MCF 10A (cell line): ENCODE data around the gene TNS3. TPM values are rescaled to one million over a fixed set of nuclear protein-coding genes. Genes with fewer than 3 reads are reported as not detected.

Source experiments
- BruUV-seq: library from RNA; stranded (reverse); fragments of 400-500 nt; replicated peaks from 2 replicates; lab custom pipeline; 2021; lab: Mats Ljungman, UMichigan
- CTCF ChIA-PET: fragments of 300-600 bp; sonication (Branson Sonifier 250); formaldehyde crosslinking; extraction: SDS; loops from one replicate; lab custom pipeline; 2021; ENCODE audit warnings: antibody characterized with exemption, inconsistent platforms; lab: Yijun Ruan, JAX
- POLR2A ChIA-PET: fragments of 300-600, 350-650 bp; sonication (Branson Sonifier 250); formaldehyde crosslinking; extraction: SDS; loops from one replicate; lab custom pipeline; 2020; ENCODE audit warnings: antibody characterized with exemption, inconsistent platforms; lab: Yijun Ruan, JAX
- DNase-seq: peaks from one replicate; pipeline ENCODE4 v3.0.0-alpha.2; 2018; ENCODE audit not compliant: unreplicated experiment
- H3K27ac Mint-ChIP-seq: one replicate; pipeline ENCODE4 v1.8.0; 2022; ENCODE audit warnings: mild to moderate bottlenecking, low read depth, mixed read lengths; ENCODE audit not compliant: unreplicated experiment
- H3K27me3 Mint-ChIP-seq: one replicate; pipeline ENCODE4 v1.8.0; 2022; ENCODE audit warnings: mixed read lengths; ENCODE audit not compliant: insufficient read depth, unreplicated experiment
- H3K36me3 Mint-ChIP-seq: one replicate; pipeline ENCODE4 v1.8.0; 2022; ENCODE audit warnings: mild to moderate bottlenecking, moderate library complexity, mixed read lengths; ENCODE audit not compliant: insufficient read depth, unreplicated experiment
- H3K4me1 Mint-ChIP-seq: one replicate; pipeline ENCODE4 v1.8.0; 2022; ENCODE audit warnings: mixed read lengths; ENCODE audit not compliant: insufficient read depth, unreplicated experiment
- H3K4me3 Mint-ChIP-seq: one replicate; pipeline ENCODE4 v1.8.0; 2022; ENCODE audit warnings: mild to moderate bottlenecking, moderate library complexity, mixed read lengths; ENCODE audit not compliant: unreplicated experiment
- H3K9me3 Mint-ChIP-seq: one replicate; pipeline ENCODE4 v1.8.0; 2022; ENCODE audit warnings: mixed read lengths; ENCODE audit not compliant: unreplicated experiment
- CTCF ChIP-seq: fragments of 200-600 bp; IDR thresholded peaks from one replicate; pipeline ENCODE4 v1.8.0; 2022; ENCODE audit warnings: antibody characterized with exemption, mild to moderate bottlenecking; ENCODE audit not compliant: unreplicated experiment
- intact Hi-C: fragments of 100-400 bp; cut with micrococcal nuclease; formaldehyde crosslinking; loops from 2 replicates; pipeline ENCODE4 v1.14.1; 2022
- total RNA-seq: library from RNA; stranded (reverse); gene quantifications from 2 replicates; pipeline ENCODE4 v1.2.3, GENCODE V29; 2022

The TNS3 gene
- total RNA-seq, 1 experiment from 2014 or later = 30.1 TPM

- no peak for TF ChIP-seq CTCF
- ChIA-PET CTCF (interaction anchor here (0.5 to 1.4 kb wide), 5 partner anchors 30 to 484 kb away, joined by 3 to 4 read pairs (median 3); no protein-coding TSS in a partner anchor), POLR2A (interaction anchor here (1.0 to 2.3 kb wide), 4 partner anchors 8 to 223 kb away, joined by 3 to 12 read pairs (median 4); no protein-coding TSS in a partner anchor)
- H3K4me1 Mint-ChIP-seq = peaks cover 27% of the 10 kb centered on the region
- peaks cover 19% of the 10 kb centered on the region for H3K36me3 Mint-ChIP-seq
- no TSS peak for BruUV-seq
- intact Hi-C loops = loop anchor here (5.0 kb wide), 2 partner anchors 43 to 72 kb away; no protein-coding TSS in a partner anchor
- DNase-seq = no peak
- no peak overlapping the region for H3K4me3 Mint-ChIP-seq
- no peak overlapping the region for H3K27ac Mint-ChIP-seq
- H3K27me3 Mint-ChIP-seq = no peaks in the 10 kb centered on the region
- no peaks in the 10 kb centered on the region for H3K9me3 Mint-ChIP-seq
Measured at GRCh38 chr7:47335071-47335470, 246.8 kb downstream of the TNS3 start.

- POLR2A ChIA-PET = no interaction called here
- intact Hi-C loops = no loop called here
- Mint-ChIP-seq H3K9me3 (no peaks in the 10 kb centered on the region), H3K36me3 (peaks cover 28% of the 10 kb centered on the region), H3K4me3 (no peak overlapping the region), H3K4me1 (peaks cover 32% of the 10 kb centered on the region), H3K27me3 (no peaks in the 10 kb centered on the region), H3K27ac (no peak overlapping the region)
- DNase-seq = no peak
- no peak for TF ChIP-seq CTCF
- no TSS peak for BruUV-seq
- CTCF ChIA-PET = interaction anchor here (0.7 to 1.9 kb wide), 2 partner anchors 67 to 166 kb away, joined by 3 to 8 read pairs; no protein-coding TSS in a partner anchor
Measured at GRCh38 chr7:47333959-47334358, 248.0 kb downstream of the TNS3 start.

- DNase-seq = no peak
- no peak for TF ChIP-seq CTCF
- BruUV-seq = no TSS peak
- peaks cover 36% of the 10 kb centered on the region for H3K4me1 Mint-ChIP-seq
- no peaks in the 10 kb centered on the region for H3K27me3 Mint-ChIP-seq
- no peak overlapping the region for H3K4me3 Mint-ChIP-seq
- POLR2A ChIA-PET = interaction anchor here (0.6 kb wide), 1 partner anchor 24 kb away, joined by 4 read pairs; no protein-coding TSS in a partner anchor
- H3K27ac Mint-ChIP-seq = no peak overlapping the region
- intact Hi-C loops = no loop called here
- no peaks in the 10 kb centered on the region for H3K9me3 Mint-ChIP-seq
- H3K36me3 Mint-ChIP-seq = peaks cover 28% of the 10 kb centered on the region
- CTCF ChIA-PET = interaction anchor here (0.7 to 1.9 kb wide), 2 partner anchors 67 to 167 kb away, joined by 3 to 8 read pairs; no protein-coding TSS in a partner anchor
Measured at GRCh38 chr7:47333554-47333887, 248.4 kb downstream of the TNS3 start.

- BruUV-seq = no TSS peak
- intact Hi-C loops = no loop called here
- no peak for DNase-seq
- no peaks in the 10 kb centered on the region for H3K9me3 Mint-ChIP-seq
- ChIA-PET CTCF (interaction anchor here (0.6 to 1.9 kb wide), 3 partner anchors 28 to 66 kb away, joined by 3 to 8 read pairs (median 3); no protein-coding TSS in a partner anchor), POLR2A (interaction anchor here (0.6 to 0.9 kb wide), 2 partner anchors 9 to 23 kb away, joined by 3 to 4 read pairs; no protein-coding TSS in a partner anchor)
- TF ChIP-seq CTCF = no peak
- peaks cover 28% of the 10 kb centered on the region for H3K36me3 Mint-ChIP-seq
- H3K27me3 Mint-ChIP-seq = no peaks in the 10 kb centered on the region
- H3K27ac Mint-ChIP-seq = no peak overlapping the region
- H3K4me1 Mint-ChIP-seq = peaks cover 40% of the 10 kb centered on the region
- H3K4me3 Mint-ChIP-seq = no peak overlapping the region
Measured at GRCh38 chr7:47332681-47333553, 249.0 kb downstream of the TNS3 start.
